Keratinocyte (primary cell): Measurements from ENCODE around the gene ARHGAP22. TPM values are rescaled to one million over a fixed set of nuclear protein-coding genes. Genes with fewer than 3 reads are reported as not detected.

Experiments
- DNase-seq: peaks from one replicate; pipeline ENCODE4 v3.0.0-alpha.2; 2011; ENCODE audit warnings: low read depth, missing footprints, low spot score
- FAIRE-seq: peaks from 2 replicates; lab custom pipeline; 2011; peaks lifted over from hg19 to GRCh38; lab: Jason Lieb, UNC
- H2AFZ ChIP-seq: 2 replicates; pipeline ENCODE4 v1.6.0; 2012; ENCODE audit warnings: low read length, control low read depth, inconsistent platforms; ENCODE audit not compliant: control insufficient read depth
- H3K27ac ChIP-seq: 2 replicates; pipeline ENCODE4 v1.5.1; 2011; ENCODE audit warnings: low read length; ENCODE audit not compliant: control insufficient read depth, insufficient read depth
- H3K27me3 ChIP-seq: 3 replicates; pipeline ENCODE4 v1.6.0; 2011; ENCODE audit warnings: low read length; ENCODE audit not compliant: control insufficient read depth, insufficient read depth; ENCODE audit errors: extremely low read depth
- H3K36me3 ChIP-seq, 2 experiments: 2 replicates in 1 of 2; 3 replicates in 1 of 2; pipeline ENCODE4 v1.5.1; 2011; ENCODE audit warnings: low read length in 2 of 2, mild to moderate bottlenecking in 1 of 2; ENCODE audit not compliant: control insufficient read depth in 2 of 2, insufficient read depth in 2 of 2; ENCODE audit errors: extremely low read depth in 1 of 2
- H3K4me1 ChIP-seq: 3 replicates; pipeline ENCODE4 v1.5.1; 2011; ENCODE audit warnings: low read length; ENCODE audit not compliant: control insufficient read depth, insufficient read depth; ENCODE audit errors: extremely low read depth
- H3K4me2 ChIP-seq: 3 replicates; pipeline ENCODE4 v1.6.0; 2011; ENCODE audit warnings: low read depth, low read length; ENCODE audit not compliant: control insufficient read depth, insufficient read depth; ENCODE audit errors: extremely low read depth
- H3K4me3 ChIP-seq, 3 experiments: fragments of 200-600 bp in 1 of 3; sonication (generic) in 1 of 3; 2 replicates in 2 of 3; 3 replicates in 1 of 3; pipeline ENCODE4 v1.5.1; 2011 to 2016; ENCODE audit warnings: low read length in 3 of 3, mild to moderate bottlenecking in 3 of 3, control low read depth in 2 of 3, inconsistent platforms in 1 of 3, low read depth in 1 of 3, mixed read lengths in 1 of 3, mixed run types in 1 of 3, moderate library complexity in 1 of 3; ENCODE audit not compliant: control insufficient read depth in 2 of 3, insufficient read depth in 2 of 3; ENCODE audit errors: extremely low read depth in 1 of 3
- H3K79me2 ChIP-seq: 2 replicates; pipeline ENCODE4 v1.6.0; 2012; ENCODE audit warnings: low read length; ENCODE audit not compliant: control insufficient read depth, insufficient read depth
- H3K9ac ChIP-seq: 3 replicates; pipeline ENCODE4 v1.6.0; 2011; ENCODE audit warnings: low read length; ENCODE audit not compliant: control insufficient read depth, insufficient read depth; ENCODE audit errors: extremely low read depth
- H3K9me1 ChIP-seq: 3 replicates; pipeline ENCODE4 v1.6.0; 2011; ENCODE audit warnings: low read length; ENCODE audit not compliant: control insufficient read depth, insufficient read depth; ENCODE audit errors: extremely low read depth
- H3K9me3 ChIP-seq: 2 replicates; pipeline ENCODE4 v1.5.1; 2012; ENCODE audit warnings: low read depth, low read length; ENCODE audit not compliant: control insufficient read depth
- H4K20me1 ChIP-seq: 3 replicates; pipeline ENCODE4 v1.6.0; 2011; ENCODE audit warnings: low read length; ENCODE audit not compliant: control insufficient read depth, insufficient read depth; ENCODE audit errors: extremely low read depth
- CTCF ChIP-seq, 3 experiments: IDR thresholded peaks in 1 of 3; conservative IDR thresholded peaks in 1 of 3; optimal IDR thresholded peaks in 1 of 3; 2 replicates in 2 of 3; 3 replicates in 1 of 3; pipeline versions ENCODE3 to v1.5.1; 2011; ENCODE audit warnings: low read length in 3 of 3, mild to moderate bottlenecking in 3 of 3, moderate library complexity in 2 of 3, control low read depth in 1 of 3, inconsistent platforms in 1 of 3; ENCODE audit not compliant: insufficient read depth in 2 of 3; ENCODE audit errors: extremely low read depth in 1 of 3
- EZH2 ChIP-seq: IDR thresholded peaks from one replicate; pipeline ENCODE4 v1.6.1; 2012; ENCODE audit warnings: inconsistent platforms, mild to moderate bottlenecking, low read length, moderate library complexity
- dilution Hi-C: fragments of 300-500 bp; cut with MboI; formaldehyde crosslinking; loops from one replicate; pipeline ENCODE4 v1.7.0; 2020; ENCODE audit warnings: low sequenced_read_pairs; ENCODE audit not compliant: extremely low pct_ligation_motif_present
- polyA plus RNA-seq, 5 experiments: library from polyadenylated mRNA; depleted of rRNA in 3 of 5; stranded (reverse) in 3 of 5; stranded (forward) in 1 of 5; unstranded in 1 of 5; fragments of >200 nt; gene quantifications; 1 replicate in 1 of 5; 2 replicates in 3 of 5; 3 replicates in 1 of 5; pipeline versions ENCODE4 v1.2.1 to v1.2.3, GENCODE V29; 2011 to 2012; ENCODE audit warnings: missing spikeins in 2 of 5, low read depth in 1 of 5, low replicate concordance in 1 of 5

The ARHGAP22 gene
- polyA plus RNA-seq, 1 donor (not counting 4 experiments of a cell fraction or from before 2014, with no cell fraction given) = 4.9 TPM

DNA sequence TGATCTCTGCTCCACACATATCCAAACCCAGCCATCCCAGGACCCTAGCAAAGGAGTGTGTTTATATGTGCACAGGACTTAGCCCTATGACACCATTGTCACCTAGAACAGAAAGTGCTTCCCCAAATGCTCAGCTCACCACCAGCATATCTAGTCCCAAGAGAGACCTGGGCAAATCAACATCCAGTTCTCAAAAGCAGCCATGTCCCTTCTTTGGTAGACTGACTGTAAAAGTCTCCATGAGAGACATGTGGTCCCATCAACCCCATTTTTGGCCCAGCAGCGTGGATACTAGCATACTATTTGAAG lies 20.9 kb upstream of the ARHGAP22 start:
- no peak overlapping the region for H3K9ac ChIP-seq
- FAIRE-seq (no peak), DNase-seq (no peak)
- no peaks in the 10 kb centered on the region for H3K4me1 ChIP-seq
- H3K9me3 ChIP-seq = no peaks in the 10 kb centered on the region
- H3K9me1 ChIP-seq = no peaks in the 10 kb centered on the region
- H4K20me1 ChIP-seq = no peaks in the 10 kb centered on the region
- dilution Hi-C loops = no loop called here
- H3K4me2 ChIP-seq = no peak overlapping the region
- no peaks in the 10 kb centered on the region for H3K27me3 ChIP-seq
- H3K36me3 ChIP-seq = no peaks in the 10 kb centered on the region
- H3K79me2 ChIP-seq = no peaks in the 10 kb centered on the region
- H3K27ac ChIP-seq = no peak overlapping the region
- no peak overlapping the region for H2AFZ ChIP-seq
- no peak overlapping the region for H3K4me3 ChIP-seq
- TF ChIP-seq CTCF (optimal IDR thresholded peaks at IDR 0.05 in 1 of 3, IDR thresholded peaks at IDR 0.05 in 1 of 3, conservative IDR thresholded peaks at IDR 0.05 in 1 of 3; ENCODE audit: extremely low read depth in 1 of 3, insufficient read depth in 2 of 3, low read length in 3 of 3) (no peak), EZH2 (no peak)

DNA sequence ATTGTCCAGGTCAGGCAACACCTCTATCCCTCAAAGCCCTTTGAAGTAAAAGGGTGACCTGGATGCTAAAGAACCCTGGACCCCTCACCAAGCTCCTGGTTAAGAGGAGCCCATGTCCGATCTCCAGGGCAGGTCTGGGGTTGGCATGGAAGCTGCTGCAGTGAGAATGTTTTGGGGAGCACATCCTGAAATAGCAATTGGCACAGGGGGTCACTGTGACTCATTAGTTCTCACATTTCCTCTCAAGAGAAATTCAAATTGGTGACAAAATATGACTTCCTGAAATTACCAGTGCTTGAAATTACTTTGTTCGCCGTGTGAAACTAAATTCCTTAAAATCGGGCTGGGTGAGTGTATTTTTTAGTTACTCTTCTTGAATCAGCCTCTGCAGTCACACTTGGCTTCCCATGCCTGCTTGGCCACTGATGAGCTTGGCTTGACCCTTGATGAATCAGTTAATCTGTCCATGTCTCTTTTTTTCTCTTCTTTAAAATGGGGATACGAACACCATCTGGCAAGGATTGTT lies 18.8 kb upstream of the ARHGAP22 start:
- H3K9ac ChIP-seq = no peak overlapping the region
- H3K9me1 ChIP-seq = no peaks in the 10 kb centered on the region
- no peaks in the 10 kb centered on the region for H3K4me1 ChIP-seq
- DNase-seq (no peak), FAIRE-seq (no peak)
- dilution Hi-C loops = no loop called here
- no peaks in the 10 kb centered on the region for H3K36me3 ChIP-seq
- no peaks in the 10 kb centered on the region for H4K20me1 ChIP-seq
- no peaks in the 10 kb centered on the region for H3K27me3 ChIP-seq
- TF ChIP-seq EZH2 (no peak), CTCF (optimal IDR thresholded peaks at IDR 0.05 in 1 of 3, IDR thresholded peaks at IDR 0.05 in 1 of 3, conservative IDR thresholded peaks at IDR 0.05 in 1 of 3; ENCODE audit: extremely low read depth in 1 of 3, insufficient read depth in 2 of 3, low read length in 3 of 3) (no peak)
- H2AFZ ChIP-seq = no peak overlapping the region
- H3K27ac ChIP-seq = no peak overlapping the region
- no peak overlapping the region for H3K4me2 ChIP-seq
- H3K79me2 ChIP-seq = no peaks in the 10 kb centered on the region
- H3K4me3 ChIP-seq = no peak overlapping the region
- no peaks in the 10 kb centered on the region for H3K9me3 ChIP-seq
